Mesothelial cell of epicardium (in vitro differentiated cells): Measurements from ENCODE around the gene GPD1L. TPM values are rescaled to one million over a fixed set of nuclear protein-coding genes. Genes with fewer than 3 reads are reported as not detected.

Source experiments
- DNase-seq, 2 experiments: peaks; one replicate each; pipeline ENCODE4 v3.0.0; 2021; ENCODE audit warnings: low spot score in 2 of 2; ENCODE audit not compliant: unreplicated experiment in 2 of 2
- H3K27ac Mint-ChIP-seq: 2 replicates; pipeline ENCODE4 v1.8.0; 2021; ENCODE audit warnings: mixed read lengths
- H3K27me3 Mint-ChIP-seq: 2 replicates; pipeline ENCODE4 v1.8.0; 2021; ENCODE audit warnings: low read depth, mixed read lengths
- H3K36me3 Mint-ChIP-seq: 2 replicates; pipeline ENCODE4 v1.8.0; 2021; ENCODE audit warnings: mixed read lengths
- H3K4me1 Mint-ChIP-seq: 2 replicates; pipeline ENCODE4 v1.8.0; 2021; ENCODE audit warnings: mixed read lengths
- H3K4me3 Mint-ChIP-seq: 2 replicates; pipeline ENCODE4 v1.8.0; 2021; ENCODE audit warnings: mild to moderate bottlenecking, moderate library complexity, mixed read lengths
- H3K9me3 Mint-ChIP-seq: 2 replicates; pipeline ENCODE4 v1.8.0; 2021; ENCODE audit warnings: mixed read lengths
- CTCF ChIP-seq: fragments of 200-600 bp; sonication (generic); IDR thresholded peaks from one replicate; pipeline ENCODE4 v1.5.0; 2021; ENCODE audit warnings: antibody characterized with exemption; ENCODE audit not compliant: unreplicated experiment
- total RNA-seq: library from RNA; stranded (reverse); gene quantifications from 3 replicates; pipeline ENCODE4 v1.2.1, GENCODE V29; 2021

Gene GPD1L
- total RNA-seq, 1 donor from 2014 or later, result 8.5 TPM

GRCh38 chr3:32148351-32148750, 41.9 kb downstream of the GPD1L start:
- TF ChIP-seq CTCF, result no peak

GRCh38 chr3:32153414-32154204, 47.2 kb downstream of the GPD1L start:
- H3K36me3 Mint-ChIP-seq, result peaks cover 8% of the 10 kb centered on the region
- TF ChIP-seq CTCF, result no peak
- no peaks in the 10 kb centered on the region for H3K27me3 Mint-ChIP-seq
- no peak for DNase-seq
- peaks cover 2% of the 10 kb centered on the region for H3K4me1 Mint-ChIP-seq
- H3K27ac Mint-ChIP-seq, result no peak overlapping the region
- no peaks in the 10 kb centered on the region for H3K9me3 Mint-ChIP-seq
- no peak overlapping the region for H3K4me3 Mint-ChIP-seq

More at GRCh38 chr3:32148351-32148750, 41.9 kb downstream of the GPD1L start:
- Mint-ChIP-seq H3K36me3 (peaks cover 8% of the 10 kb centered on the region), H3K4me1 (peaks cover 33% of the 10 kb centered on the region), H3K27ac (no peak overlapping the region), H3K9me3 (no peaks in the 10 kb centered on the region), H3K4me3 (no peak overlapping the region), H3K27me3 (no peaks in the 10 kb centered on the region)
- no peak for DNase-seq

GRCh38 chr3:32154205-32154579, 47.8 kb downstream of the GPD1L start:
- H3K27me3 Mint-ChIP-seq, result no peaks in the 10 kb centered on the region

GRCh38 chr3:32155117-32155516, 48.7 kb downstream of the GPD1L start:
- Mint-ChIP-seq H3K4me3 (no peak overlapping the region), H3K4me1 (no peaks in the 10 kb centered on the region), H3K36me3 (peaks cover 8% of the 10 kb centered on the region), H3K27me3 (no peaks in the 10 kb centered on the region), H3K27ac (no peak overlapping the region), H3K9me3 (no peaks in the 10 kb centered on the region)
- no peak for DNase-seq
- TF ChIP-seq CTCF, result no peak

More at GRCh38 chr3:32154205-32154579, 47.8 kb downstream of the GPD1L start:
- Mint-ChIP-seq H3K4me1 (no peaks in the 10 kb centered on the region), H3K9me3 (no peaks in the 10 kb centered on the region), H3K27ac (no peak overlapping the region), H3K36me3 (peaks cover 8% of the 10 kb centered on the region), H3K4me3 (no peak overlapping the region)
- TF ChIP-seq CTCF, result no peak
- DNase-seq, result no peak

GRCh38 chr3:32157600-32158264, 51.3 kb downstream of the GPD1L start:
- no peaks in the 10 kb centered on the region for H3K9me3 Mint-ChIP-seq
- no peaks in the 10 kb centered on the region for H3K27me3 Mint-ChIP-seq
- DNase-seq, result no peak
- no peaks in the 10 kb centered on the region for H3K36me3 Mint-ChIP-seq
- no peak overlapping the region for H3K27ac Mint-ChIP-seq
- no peak overlapping the region for H3K4me3 Mint-ChIP-seq
- H3K4me1 Mint-ChIP-seq, result peaks cover 5% of the 10 kb centered on the region
- no peak for TF ChIP-seq CTCF
